ENCODE measurements around the gene ARID1B.

The ARID1B gene

DNA sequence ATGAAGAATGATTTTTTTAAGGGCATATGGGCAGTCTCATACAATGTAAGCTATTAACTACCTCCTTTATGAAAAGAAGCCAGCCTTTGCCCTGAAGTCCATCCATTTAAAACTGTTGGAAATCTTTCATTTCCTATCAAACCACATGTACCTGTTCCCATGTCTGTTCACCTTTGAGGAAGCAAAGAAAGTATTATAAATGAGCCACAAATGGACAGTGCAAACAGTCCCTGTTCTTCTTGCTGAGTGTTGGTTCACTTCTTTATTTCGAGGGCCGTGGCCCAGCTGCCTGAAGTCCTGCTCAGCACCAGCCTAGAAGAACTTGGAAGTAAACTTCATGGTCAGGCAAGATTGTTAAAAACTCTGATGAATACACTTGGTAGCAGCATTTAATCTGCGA lies 433.8 kb downstream of the ARID1B start:
- DNase-seq (ENCODE audit: low read depth in 2 of 2), result no peak

DNA sequence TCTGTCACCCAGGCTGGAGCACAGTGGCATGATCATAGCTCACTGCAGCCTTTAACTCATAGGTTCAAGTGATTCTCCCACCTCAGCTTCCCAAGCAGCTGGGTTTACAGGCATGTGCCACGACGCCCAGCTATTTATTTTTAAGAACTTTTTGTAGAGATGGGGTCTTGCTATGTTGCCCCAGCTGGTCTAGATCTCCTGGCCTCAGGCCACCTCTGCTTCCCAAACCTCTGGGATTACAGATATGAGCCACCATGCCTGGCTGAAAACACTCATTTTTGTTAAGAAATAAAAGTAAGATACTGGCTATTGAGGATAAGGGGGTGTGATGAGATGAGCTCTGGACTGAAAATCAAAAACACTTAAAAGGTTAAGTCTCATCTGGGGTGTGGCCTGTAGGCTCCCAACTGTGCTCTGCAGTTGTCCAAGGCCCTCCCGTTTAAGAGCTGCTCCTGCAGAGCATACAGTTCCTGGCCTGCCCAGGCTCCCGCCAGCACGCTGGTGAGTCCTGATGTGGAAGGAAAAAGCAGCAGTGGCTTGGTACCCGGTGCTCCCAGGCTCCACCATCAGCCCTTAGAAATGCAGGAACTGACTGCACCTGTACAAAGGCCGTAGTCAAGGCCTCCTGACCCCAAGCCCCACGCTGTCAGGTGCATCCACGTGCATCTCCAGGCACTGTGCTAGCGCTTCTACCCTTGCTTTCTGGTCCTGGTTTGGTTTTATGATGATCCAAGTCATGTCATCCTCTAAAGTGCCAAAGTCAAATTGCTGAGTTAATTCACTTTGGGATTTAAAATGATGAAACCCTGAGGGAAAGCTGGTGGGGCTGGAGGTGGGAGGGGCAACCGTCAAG lies 434.7 kb downstream of the ARID1B start:
- no peak for DNase-seq (ENCODE audit: low read depth in 2 of 2)

DNA sequence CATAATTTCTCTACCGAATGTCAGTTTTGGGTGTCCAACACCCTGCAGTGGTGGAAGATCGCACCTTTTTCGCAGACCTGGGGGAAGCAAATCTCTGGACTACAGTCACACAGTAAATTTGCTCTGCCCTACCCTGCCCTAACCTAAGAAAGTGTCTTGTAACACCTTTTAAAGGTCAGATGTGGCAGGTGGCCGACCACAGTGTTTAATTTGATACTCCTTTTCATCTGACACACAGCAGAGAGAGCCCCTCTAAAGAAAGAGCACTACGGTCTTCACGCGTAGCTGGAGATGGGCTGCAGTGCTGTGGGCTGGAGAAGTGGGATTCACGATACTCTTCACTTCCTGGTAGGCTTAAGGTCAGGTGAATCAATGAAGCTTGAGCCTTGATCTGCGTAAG lies 436.2 kb downstream of the ARID1B start:
- DNase-seq (ENCODE audit: low read depth in 2 of 2), result no peak

DNA sequence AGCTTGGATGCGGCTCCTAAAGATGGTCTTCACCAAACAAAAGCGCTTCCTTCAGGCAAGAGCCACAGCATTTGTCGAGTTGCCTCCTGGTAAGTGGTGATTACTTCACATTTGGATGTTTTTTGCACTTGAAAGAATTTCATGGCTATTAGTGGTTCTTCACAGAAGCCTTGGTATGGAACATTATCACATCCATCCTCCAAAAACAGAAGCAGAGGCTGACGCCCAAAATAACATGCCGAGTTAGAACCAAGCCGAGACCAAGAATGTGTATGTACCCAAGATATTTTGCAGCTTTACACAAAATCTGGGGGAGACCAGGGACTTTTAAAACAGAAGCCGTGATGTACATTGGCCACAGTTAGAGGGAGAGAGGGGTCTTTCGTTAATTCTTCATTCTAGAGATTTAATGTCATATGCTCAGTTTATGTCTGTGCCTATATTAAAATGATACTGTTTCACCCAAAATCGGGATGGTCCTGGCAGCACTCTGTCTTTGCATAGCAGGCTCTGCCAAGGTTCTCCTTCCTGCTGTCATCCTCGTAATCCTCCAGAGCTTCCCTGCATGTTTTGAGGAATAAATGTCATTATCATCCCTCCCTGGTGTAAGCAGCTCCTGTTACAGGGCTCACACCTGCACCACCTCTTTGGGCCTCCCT lies 436.9 kb downstream of the ARID1B start:
- no peak for DNase-seq (ENCODE audit: low read depth in 2 of 2)

DNA sequence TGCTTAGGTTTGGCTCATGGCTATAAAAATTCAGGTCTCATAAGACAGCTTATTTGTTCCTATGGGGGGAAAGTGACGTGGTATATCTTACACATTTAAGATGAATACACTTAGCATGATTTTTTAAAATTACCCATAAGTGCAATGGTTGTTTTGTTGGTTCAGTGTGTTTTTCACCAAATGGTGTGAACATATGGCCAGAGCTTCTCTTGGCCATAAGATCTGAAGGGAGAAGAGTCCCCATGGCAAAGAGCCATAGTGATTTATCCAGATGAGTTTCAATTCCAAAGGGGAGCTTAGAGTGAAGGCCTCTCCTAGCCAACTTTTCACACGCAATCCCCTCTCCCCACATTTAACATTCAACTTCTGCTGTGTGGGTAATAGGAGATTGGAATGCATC lies 438.5 kb downstream of the ARID1B start:
- no peak for DNase-seq (ENCODE audit: low read depth in 2 of 2)

DNA sequence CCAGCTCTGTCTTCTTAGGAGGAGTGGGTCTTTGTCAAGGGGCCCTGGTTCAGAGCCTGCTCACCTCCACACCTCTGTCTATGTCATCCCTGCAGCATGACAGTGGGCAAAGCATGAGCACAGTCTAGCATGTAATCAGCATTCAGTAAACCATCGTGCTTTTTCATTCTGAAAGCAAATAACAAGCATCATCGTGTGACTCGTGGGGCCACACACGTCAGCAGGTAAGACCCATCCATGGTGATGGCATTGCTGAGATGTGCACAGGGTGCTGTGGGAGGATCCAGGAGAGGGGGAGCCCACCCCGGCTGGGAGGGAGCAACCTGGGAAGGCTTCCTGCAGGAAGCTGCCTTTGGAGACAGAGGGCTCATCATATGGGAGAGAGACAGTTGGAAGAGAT lies 439.4 kb downstream of the ARID1B start:
- DNase-seq (ENCODE audit: low read depth in 2 of 2), result no peak

DNA sequence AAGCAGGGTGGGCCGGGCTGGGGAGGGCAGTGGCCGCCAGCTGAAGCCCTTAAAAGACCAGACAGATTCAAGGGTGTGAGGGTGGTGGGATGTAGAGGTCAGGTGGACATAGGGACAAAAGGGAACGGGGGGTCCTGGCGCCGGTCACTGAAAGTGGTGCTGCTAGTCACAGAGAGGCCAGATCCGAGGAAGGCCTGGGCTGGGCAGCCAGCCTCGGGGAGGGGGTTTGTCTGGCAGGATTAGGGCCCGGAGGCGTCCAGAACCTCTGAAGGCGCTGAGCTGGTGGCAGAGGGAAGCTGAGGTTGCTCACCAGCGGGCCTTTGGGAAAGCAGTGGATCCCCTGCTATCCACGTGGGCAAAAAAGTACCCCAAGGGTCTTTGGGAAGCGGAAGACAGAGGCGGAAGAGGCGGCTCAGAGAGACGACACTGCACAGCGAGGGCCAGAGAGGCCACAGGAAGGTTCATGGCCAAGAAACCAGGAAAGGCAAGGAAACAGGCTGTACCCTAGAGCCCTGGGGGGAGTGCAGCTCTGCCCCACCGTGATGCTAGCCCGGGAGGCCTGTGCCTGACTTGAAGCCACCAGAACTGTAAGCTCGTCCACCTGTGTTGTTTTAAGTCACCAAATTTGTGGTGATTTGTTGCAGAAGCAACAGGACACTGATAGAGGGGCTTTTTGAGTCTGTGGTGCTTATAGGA lies 440.2 kb downstream of the ARID1B start:
- no peak for DNase-seq (ENCODE audit: low read depth in 2 of 2)

DNA sequence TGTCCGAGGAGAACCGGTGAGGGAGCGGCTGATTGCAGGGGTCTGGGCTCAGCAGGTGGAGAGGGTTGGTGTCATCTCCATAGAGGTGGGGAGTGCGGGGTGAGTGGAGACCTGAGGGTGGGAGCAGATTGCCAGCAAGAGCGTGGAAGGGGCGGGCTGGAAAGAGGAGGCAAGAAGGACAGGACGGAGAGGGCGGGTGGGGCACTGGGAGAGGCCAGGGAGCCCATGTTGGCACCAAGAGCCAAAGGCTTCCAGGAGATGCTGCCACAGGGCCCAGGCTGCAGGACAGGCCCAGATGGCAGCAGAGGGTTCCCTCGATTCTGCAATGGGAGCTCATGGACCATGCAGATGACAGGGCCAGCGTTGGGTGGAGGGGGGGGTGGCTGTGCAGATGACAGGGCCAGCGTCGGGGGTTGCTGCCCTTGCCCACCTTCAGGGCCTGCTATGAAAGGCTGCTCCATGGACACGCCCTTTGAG lies 440.8 kb downstream of the ARID1B start:
- no peak for DNase-seq (ENCODE audit: low read depth in 2 of 2)

DNA sequence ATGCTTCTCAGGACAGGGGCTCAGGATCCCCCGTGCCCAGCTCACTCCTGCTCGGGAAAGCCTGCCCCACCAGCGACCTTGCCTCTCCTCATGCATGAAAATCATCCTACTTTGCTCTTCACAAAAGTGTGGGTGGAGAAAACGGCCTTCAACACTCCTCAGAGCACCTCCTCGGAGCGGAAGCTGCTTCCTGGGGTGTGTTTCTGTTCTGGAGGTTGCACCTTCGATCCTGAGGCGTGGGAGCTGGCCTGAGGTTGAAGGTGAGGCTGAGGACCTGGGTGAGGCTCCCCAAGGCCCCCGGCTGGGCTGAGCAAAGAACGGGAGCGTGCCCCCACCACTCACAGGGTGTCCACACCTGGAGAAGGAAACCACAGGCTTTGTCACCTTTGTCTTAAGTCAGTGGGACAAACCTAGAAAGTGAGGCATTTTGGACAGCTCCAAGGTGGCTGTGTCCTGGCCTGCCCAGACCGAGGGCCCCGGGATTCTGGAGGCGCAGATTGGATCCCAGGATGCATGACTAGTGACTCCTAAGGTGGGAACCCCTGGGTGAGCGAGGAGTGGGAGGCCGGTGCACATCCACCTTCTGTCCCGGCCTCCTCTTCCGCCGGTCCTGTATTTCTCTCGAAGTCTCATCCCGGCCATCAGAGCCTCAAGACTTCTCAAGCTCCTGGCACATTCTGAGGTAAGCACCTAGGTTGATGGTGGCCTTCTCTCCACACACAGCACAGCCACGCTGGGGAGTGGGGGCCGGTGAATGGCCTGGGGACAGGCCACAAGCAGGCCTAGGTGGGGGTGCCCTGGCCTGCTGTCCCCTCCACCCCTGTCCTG lies 441.4 kb downstream of the ARID1B start:
- DNase-seq (ENCODE audit: low read depth in 2 of 2), result no peak

DNA sequence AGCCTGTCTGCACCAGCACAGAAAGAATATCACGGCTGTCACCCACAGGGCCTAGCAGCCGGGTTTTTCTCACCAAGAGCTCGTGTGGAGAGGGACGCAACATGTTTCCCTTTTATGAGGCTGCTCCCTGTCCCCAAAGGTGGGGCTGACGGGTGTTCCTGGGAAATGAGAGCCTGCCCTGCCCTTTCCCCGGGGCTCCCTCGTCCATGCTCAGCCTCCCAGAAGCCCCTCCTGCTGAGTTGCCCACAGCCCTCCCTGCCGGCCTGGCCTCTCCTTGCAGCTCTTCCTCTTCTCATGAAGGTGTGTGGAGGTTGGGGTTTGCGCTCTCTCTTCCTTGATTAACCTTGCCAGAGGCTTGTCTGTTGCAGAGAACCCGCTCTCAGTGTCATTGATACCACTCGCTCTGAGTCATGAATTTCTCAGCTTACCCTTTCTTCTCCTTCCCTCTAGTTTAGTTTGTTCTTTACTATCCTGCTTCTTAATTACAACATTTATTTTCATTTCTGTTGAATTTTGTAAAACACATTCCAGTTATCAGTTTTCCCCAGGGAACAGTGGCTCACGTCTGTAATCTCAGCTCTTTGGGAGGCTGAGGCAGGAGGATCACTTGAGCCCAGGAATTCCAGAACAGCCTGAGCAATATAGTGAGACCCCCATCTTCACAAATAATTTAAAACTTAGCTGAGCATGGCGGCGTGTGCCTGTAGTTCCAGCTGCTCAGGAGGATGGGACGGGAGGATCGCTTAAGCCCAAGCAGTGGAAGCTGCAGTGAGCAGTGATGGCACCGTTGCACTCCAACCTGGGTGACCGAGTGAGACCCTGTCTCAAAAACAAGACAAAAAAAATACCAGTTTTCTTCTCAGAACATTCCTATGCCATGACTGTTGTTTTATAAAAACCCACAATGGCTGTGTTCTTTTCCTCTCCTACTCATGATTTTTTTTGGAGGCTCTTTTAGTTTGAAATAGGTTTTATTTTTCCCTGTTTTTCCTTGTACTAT lies 442.3 kb downstream of the ARID1B start:
- no peak for DNase-seq (ENCODE audit: low read depth in 2 of 2)

DNA sequence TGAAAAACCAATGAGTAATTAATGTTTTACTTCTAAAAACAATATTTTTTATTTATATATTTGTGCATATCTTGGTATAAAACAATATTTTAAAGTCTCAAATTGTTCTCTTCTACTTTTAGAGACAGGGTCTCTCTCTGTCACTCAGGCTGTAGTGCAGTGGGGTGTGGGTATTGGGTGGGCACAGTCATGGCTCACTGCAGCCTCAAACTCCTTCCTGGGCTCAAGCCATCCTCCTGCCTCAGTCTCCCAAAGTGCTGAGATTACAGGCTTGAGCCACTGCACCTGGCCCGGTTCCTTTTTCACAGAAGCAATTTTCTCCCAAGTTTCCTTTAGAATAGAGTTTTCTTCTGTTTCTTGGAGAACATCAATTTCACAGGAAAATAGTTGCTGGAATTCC lies 443.3 kb downstream of the ARID1B start:
- DNase-seq (ENCODE audit: low read depth in 2 of 2), result no peak

DNA sequence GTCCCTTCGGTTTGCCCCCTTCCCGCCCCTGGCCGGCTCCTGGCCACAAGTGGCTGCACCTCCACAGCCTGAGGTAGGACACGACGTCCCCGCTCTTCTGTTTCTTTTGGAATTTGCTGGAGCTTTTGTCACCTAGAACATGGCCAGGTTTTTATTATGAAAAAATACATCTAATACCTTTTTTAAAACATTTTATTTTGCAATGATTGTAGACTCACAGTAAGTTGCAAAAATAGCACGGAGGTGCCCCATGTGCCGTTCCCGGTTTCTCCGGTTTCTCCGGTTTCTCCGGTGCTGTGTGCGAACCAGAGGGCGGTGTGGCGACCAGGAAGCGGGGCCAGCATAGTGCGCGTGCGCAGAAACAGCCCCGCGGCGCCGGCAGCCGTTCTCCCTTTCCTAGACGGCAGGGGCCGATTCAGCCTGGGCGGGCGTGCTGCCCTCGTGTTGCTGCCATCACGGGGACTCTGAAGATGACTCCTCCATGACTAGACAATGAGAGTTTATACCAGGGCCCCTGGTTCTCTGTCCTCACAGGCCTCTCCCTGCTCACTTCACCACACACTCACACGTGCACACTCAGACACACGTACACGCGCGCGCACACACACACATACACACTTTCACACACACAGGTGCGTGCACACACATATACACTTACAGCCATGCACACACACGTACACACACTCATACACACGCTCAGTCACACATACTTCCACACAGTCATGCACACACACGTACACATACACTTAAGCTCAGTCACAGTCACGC lies 444.1 kb downstream of the ARID1B start:
- no peak for DNase-seq (ENCODE audit: low read depth in 2 of 2)

DNA sequence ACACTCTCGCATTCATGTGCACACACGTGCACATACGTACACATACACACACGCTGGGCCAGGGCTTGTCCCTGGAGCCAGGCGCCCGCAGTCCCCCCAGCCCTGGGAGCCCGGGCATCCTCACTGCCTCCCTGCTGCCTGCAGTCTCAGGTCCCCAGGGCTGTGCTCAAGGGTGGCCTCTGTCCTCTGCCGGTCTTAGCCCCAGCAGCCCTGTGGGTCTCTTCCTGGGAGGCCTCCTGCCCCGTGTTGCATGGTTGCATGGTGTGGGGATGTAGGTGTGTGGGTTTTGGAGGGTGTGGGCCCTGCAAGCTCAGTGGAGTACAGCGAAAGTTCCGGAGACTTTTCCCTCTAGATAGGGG lies 444.6 kb downstream of the ARID1B start:
- DNase-seq (ENCODE audit: low read depth in 2 of 2), result no peak

DNA sequence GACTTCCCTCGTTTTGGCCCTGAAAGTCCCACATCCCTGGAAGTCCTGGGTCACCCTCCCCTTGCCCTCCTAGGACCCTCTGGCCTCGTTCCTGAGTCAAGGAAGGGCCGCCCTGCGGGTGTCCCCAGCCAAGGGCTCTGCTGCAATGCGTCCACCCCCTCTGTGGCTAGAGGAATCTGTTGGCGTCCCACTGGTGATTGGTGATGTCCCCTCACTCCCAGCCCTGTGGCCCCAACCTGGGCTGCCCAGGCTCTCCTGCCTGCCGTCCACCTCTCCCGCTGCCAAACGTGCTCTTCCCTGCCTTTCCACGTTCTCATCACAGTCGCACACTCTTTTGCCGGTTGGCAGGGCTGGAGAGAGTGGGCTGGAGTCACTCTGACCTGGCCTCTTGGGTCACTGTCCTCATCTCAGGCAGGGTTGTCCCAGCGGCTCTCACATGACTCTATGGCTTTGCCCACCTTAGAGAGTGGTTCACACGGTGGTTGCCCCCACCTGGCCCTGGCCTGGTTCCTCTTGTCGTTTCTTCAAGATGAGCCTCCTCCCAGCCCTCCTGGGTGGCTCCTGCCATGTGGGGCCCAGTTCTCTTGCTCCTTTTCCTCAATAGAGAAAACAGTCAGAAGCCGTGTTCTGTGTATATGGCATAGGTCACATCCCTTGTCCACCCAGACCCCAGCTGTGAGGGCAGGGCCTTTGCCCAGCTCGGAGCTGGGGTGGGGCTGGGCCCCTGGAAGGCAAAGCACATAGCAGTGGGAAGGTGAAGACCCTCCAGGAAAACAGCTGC lies 445.2 kb downstream of the ARID1B start:
- no peak for DNase-seq (ENCODE audit: low read depth in 2 of 2)

DNA sequence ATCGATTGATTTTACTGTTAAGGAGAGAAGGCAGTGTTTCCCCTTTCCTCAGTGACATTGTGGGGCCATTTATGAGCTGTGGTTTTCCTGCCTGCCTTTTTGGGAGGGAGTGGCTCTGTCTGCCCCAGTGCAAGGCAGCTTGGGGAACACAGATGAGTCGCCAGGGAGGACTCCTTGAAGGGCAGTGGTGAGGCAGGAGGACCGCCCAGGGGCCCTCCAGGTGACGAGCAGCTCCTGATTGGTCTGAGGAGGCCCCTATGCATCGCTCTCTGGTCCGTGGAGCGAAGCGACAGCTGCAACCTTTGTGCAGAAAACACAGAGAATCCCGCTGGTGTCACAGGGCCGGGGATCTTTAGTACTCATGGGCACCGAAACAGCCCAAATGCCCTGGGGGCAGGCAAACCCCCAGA lies 445.8 kb downstream of the ARID1B start:
- DNase-seq (ENCODE audit: low read depth in 2 of 2), result no peak

DNA sequence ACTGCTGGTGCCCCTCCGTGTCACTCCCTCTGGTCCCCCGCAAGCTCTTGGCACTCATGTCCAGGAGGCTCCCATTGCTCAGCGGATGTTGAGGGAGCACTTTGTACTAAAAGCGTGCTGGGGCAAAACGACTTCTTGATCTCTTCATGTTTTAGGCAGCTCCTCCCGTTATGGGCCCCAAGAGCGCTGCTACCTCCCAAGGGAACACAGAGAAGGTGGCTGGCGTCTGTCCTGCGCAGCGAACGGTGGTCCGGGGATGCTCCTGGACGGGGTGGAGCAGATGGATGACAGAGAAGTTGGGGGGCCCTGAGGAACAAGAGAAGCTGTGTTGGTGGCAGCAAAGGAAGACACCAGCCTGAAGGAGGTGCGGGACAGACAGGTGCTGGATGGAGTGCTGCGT lies 446.3 kb downstream of the ARID1B start:
- no peak for DNase-seq (ENCODE audit: low read depth in 2 of 2)

DNA sequence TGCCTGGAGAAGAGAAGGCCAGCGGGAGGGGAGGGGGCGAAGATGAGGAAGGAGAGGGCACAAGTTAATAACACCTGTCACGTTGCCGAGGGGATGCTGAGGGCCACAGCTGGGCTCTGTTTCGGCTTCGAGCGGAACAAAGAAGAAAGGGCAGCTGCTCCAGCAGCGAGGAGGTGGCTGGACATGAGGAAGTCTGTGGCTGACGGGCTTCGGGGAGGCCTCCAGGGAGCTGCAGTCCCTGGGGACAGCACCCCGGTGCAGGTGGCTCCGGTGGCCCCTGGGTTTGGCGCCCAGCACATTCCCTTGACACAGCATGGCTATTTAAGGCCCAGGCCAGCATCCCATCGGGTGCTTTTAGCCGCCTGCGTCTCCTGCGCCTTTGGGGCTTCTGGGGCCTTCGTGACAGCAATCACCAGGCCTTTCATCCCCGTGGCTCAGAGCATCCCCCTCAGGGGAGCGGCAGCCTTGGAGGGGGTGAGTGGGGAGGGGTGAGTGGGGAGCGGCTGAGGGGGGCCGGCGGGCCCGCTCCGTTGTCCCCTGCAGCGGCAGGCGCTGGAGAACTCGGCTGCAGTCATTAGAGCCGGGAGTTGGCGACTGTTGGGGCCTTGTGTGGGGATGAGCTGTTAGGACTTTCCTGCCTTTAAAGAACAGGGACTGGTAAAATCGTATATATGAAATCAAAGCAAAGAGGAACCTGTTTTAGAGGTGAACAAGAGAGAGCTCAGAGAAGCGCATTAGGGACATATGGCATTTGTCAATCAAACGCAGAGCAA lies 447.2 kb downstream of the ARID1B start:
- no peak for DNase-seq (ENCODE audit: low read depth in 2 of 2)

DNA sequence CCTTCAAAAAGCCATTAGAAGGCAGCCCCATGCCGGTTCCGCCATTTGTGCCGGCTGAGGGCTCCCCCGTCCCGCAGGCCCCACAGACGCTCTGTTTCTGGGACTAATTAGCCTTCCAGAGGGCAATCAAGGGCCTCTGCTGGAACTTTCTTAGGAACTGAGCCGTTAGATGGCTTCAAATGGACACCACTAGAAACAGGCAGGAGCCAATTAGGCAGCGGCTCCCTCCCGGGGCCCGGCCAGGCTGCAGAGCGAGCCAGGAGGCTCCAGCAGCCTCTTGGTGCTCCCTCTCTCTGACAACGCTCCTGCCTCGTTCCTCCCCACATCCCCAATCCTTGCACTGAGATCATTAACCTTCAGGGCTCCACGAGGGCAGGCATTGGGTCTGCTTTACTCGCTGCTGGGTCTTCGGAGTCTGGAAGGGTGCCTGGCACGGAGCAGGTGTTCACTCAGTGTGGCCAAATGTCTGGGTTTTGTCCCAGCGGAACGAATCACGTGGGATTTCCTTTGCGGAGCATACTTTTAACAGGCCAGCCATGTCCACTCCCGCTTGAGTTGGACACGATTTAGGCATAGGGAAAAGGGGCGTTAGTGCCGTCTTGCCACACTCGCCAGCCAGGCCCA lies 447.9 kb downstream of the ARID1B start:
- no peak for DNase-seq (ENCODE audit: low read depth in 2 of 2)
